Hepatocyte (in vitro differentiated cells): ENCODE data around the gene TCFL5. TPM values are rescaled to one million over a fixed set of nuclear protein-coding genes. Genes with fewer than 3 reads are reported as not detected.

Source experiments
- DNase-seq: peaks from one replicate; pipeline ENCODE4 v3.0.0-alpha.2; 2016; ENCODE audit warnings: low spot score
- H2AFZ ChIP-seq: fragments of 200-600 bp; sonication (generic); 2 replicates; pipeline ENCODE4 v1.6.0; 2016; ENCODE audit warnings: antibody characterized with exemption, mild to moderate bottlenecking
- H3K27ac ChIP-seq: fragments of 200-600 bp; sonication (generic); 2 replicates; pipeline ENCODE4 v1.5.1; 2016; ENCODE audit warnings: mild to moderate bottlenecking
- H3K27me3 ChIP-seq: fragments of 200-600 bp; sonication (generic); 2 replicates; pipeline ENCODE4 v1.6.1; 2016
- H3K36me3 ChIP-seq: fragments of 200-600 bp; sonication (generic); replicated peaks from 2 replicates; pipeline ENCODE4 v1.5.1; 2016; ENCODE audit warnings: low read depth; ENCODE audit not compliant: insufficient read depth
- H3K4me1 ChIP-seq: fragments of 200-600 bp; sonication (generic); 2 replicates; pipeline ENCODE4 v1.5.1; 2016; ENCODE audit warnings: mild to moderate bottlenecking, moderate library complexity; ENCODE audit not compliant: insufficient read depth
- H3K4me2 ChIP-seq: fragments of 200-600 bp; sonication (generic); 2 replicates; pipeline ENCODE4 v1.6.0; 2016
- H3K4me3 ChIP-seq: fragments of 200-600 bp; sonication (generic); 2 replicates; pipeline ENCODE4 v1.5.1; 2016; ENCODE audit warnings: mild to moderate bottlenecking
- H3K79me2 ChIP-seq: fragments of 200-600 bp; sonication (generic); 2 replicates; pipeline ENCODE4 v1.6.0; 2017; ENCODE audit warnings: mild to moderate bottlenecking
- H3K9me2 ChIP-seq: fragments of 200-600 bp; sonication (generic); replicated peaks from 2 replicates; pipeline ENCODE4 v1.6.0; 2017; ENCODE audit warnings: mild to moderate bottlenecking; ENCODE audit not compliant: insufficient read depth
- H3K9me3 ChIP-seq: fragments of 200-600 bp; sonication (generic); 2 replicates; pipeline ENCODE4 v1.5.1; 2016; ENCODE audit warnings: low read depth, mild to moderate bottlenecking
- H4K20me1 ChIP-seq: fragments of 200-600 bp; sonication (generic); 2 replicates; pipeline ENCODE4 v1.6.0; 2016; ENCODE audit warnings: mild to moderate bottlenecking; ENCODE audit not compliant: insufficient read depth, poor library complexity, severe bottlenecking
- CTCF ChIP-seq: fragments of 200-600 bp; sonication (generic); IDR thresholded peaks from 2 replicates; pipeline ENCODE4 v1.5.1; 2016; ENCODE audit warnings: antibody characterized with exemption, mild to moderate bottlenecking; ENCODE audit not compliant: poor library complexity
- EZH2 ChIP-seq: fragments of 200-600 bp; sonication (generic); IDR thresholded peaks from 2 replicates; pipeline ENCODE4 v1.6.1; 2016; ENCODE audit warnings: antibody characterized with exemption, mild to moderate bottlenecking, borderline replicate concordance
- EZH2phosphoT487 ChIP-seq: fragments of 200-600 bp; sonication (generic); IDR thresholded peaks from one replicate; pipeline ENCODE4 v1.6.1; 2018; ENCODE audit warnings: antibody characterized with exemption, mild to moderate bottlenecking, low read depth, moderate library complexity; ENCODE audit not compliant: unreplicated experiment, severe bottlenecking
- WGBS: methylation state at CpG from one replicate; pipeline ENCODE4 v1.1.6; 2016; ENCODE audit warnings: low lambda C conversion rate; ENCODE audit errors: missing lambda C conversion rate; 5-methylcytosine and 5-hydroxymethylcytosine counted together
- polyA plus RNA-seq: library from polyadenylated mRNA; unstranded; fragments of >200 nt; fragmentation: Nextera tagmentation; extraction: Ambion mirVana; gene quantifications from 2 replicates; pipeline ENCODE4 v1.2.1, GENCODE V29; 2016
- total RNA-seq: library from RNA; depleted of rRNA; stranded (reverse); fragments of >200 nt; gene quantifications from 2 replicates; pipeline ENCODE4 v1.2.3, GENCODE V29; 2014

The TCFL5 gene
- total and polyA plus RNA-seq, 2 experiments from 2014 or later, result 8.5 to 9.5 TPM

GRCh38 chr20:62906209-62906608, 44.6 kb upstream of the TCFL5 start:
- Histone ChIP-seq H4K20me1 (peaks cover 55% of the 10 kb centered on the region), H3K27ac (no peak overlapping the region), H3K79me2 (peaks cover 47% of the 10 kb centered on the region), H3K36me3 (peaks cover 7% of the 10 kb centered on the region), H3K27me3 (no peaks in the 10 kb centered on the region), H3K4me2 (no peak overlapping the region), H3K9me3 (no peaks in the 10 kb centered on the region), H3K4me1 (peaks cover 5% of the 10 kb centered on the region), H3K4me3 (no peak overlapping the region), H3K9me2 (no peaks in the 10 kb centered on the region), H2AFZ (no peak overlapping the region)
- DNase-seq, result no peak
- no peak for TF ChIP-seq EZH2
- no peak for TF ChIP-seq CTCF
- TF ChIP-seq EZH2phosphoT487, result no peak
- 98% methylated on average over 16 of the region's 16 CpGs for WGBS

- DNase-seq, result no peak
- H4K20me1 ChIP-seq, result peaks cover 50% of the 10 kb centered on the region
- H3K9me2 ChIP-seq, result no peaks in the 10 kb centered on the region
- no peaks in the 10 kb centered on the region for H3K27me3 ChIP-seq
- H3K4me3 ChIP-seq, result no peak overlapping the region
- H3K27ac ChIP-seq, result no peak overlapping the region
- H2AFZ ChIP-seq, result no peak overlapping the region
- no peaks in the 10 kb centered on the region for H3K9me3 ChIP-seq
- H3K79me2 ChIP-seq, result peaks cover 42% of the 10 kb centered on the region
- peaks cover 7% of the 10 kb centered on the region for H3K36me3 ChIP-seq
- H3K4me1 ChIP-seq, result peaks cover 8% of the 10 kb centered on the region
- H3K4me2 ChIP-seq, result no peak overlapping the region
- 95% methylated on average over 17 of the region's 17 CpGs for WGBS
- TF ChIP-seq CTCF, result no peak
- no peak for TF ChIP-seq EZH2
Measured at GRCh38 chr20:62905536-62906117, 44.0 kb upstream of the TCFL5 start.

GRCh38 chr20:62902926-62903615, 41.4 kb upstream of the TCFL5 start:
- peaks cover 19% of the 10 kb centered on the region for H3K4me1 ChIP-seq
- no peak overlapping the region for H3K27ac ChIP-seq
- peaks cover 21% of the 10 kb centered on the region for H3K79me2 ChIP-seq
- no peak for DNase-seq
- no peaks in the 10 kb centered on the region for H3K9me3 ChIP-seq
- no peak for TF ChIP-seq EZH2
- no peak for TF ChIP-seq EZH2phosphoT487
- no peak for TF ChIP-seq CTCF
- H3K27me3 ChIP-seq, result no peaks in the 10 kb centered on the region
- no peaks in the 10 kb centered on the region for H3K9me2 ChIP-seq
- no peak overlapping the region for H3K4me3 ChIP-seq
- 86% methylated on average over 7 of the region's 7 CpGs for WGBS
- H4K20me1 ChIP-seq, result peaks cover 25% of the 10 kb centered on the region
- peaks cover 7% of the 10 kb centered on the region for H3K36me3 ChIP-seq
- no peak overlapping the region for H2AFZ ChIP-seq
- no peak overlapping the region for H3K4me2 ChIP-seq

- no peak for DNase-seq
- TF ChIP-seq EZH2phosphoT487, result no peak
- no peak for TF ChIP-seq EZH2
- TF ChIP-seq CTCF, result no peak
- H3K4me1 ChIP-seq, result peaks cover 19% of the 10 kb centered on the region
- 96% methylated on average over 11 of the region's 11 CpGs for WGBS
- peaks cover 13% of the 10 kb centered on the region for H4K20me1 ChIP-seq
- peaks cover 7% of the 10 kb centered on the region for H3K36me3 ChIP-seq
- no peak overlapping the region for H3K4me2 ChIP-seq
- no peaks in the 10 kb centered on the region for H3K9me2 ChIP-seq
- no peak overlapping the region for H2AFZ ChIP-seq
- H3K27me3 ChIP-seq, result no peaks in the 10 kb centered on the region
- H3K4me3 ChIP-seq, result no peak overlapping the region
- no peak overlapping the region for H3K27ac ChIP-seq
- no peaks in the 10 kb centered on the region for H3K9me3 ChIP-seq
- peaks cover 10% of the 10 kb centered on the region for H3K79me2 ChIP-seq
Measured at GRCh38 chr20:62901891-62902290, 40.3 kb upstream of the TCFL5 start.
